HUDEP-2 (cell line): Measurements from ENCODE around the gene AGBL1.
"Not testable (repeated sequence)": the region's sequence is repeated elsewhere in the genome, so short reads cannot be mapped to it uniquely, and the experiment has no call there.

ENCODE experiments used
- DNase-seq, 76 experiments: peaks; one replicate each; lab custom pipeline; 2025; ENCODE audit not compliant: unreplicated experiment in 76 of 76; lab: John Stamatoyannopoulos, UW

The AGBL1 gene

GRCh38 chr15:86383611-86384010 is 303.9 kb downstream of the AGBL1 start:
- DNase-seq = no peak

- no peak for DNase-seq
These were observed 304.5 kb downstream of the AGBL1 start for GRCh38 chr15:86384186-86384585.

- no peak for DNase-seq
These were observed 312.6 kb downstream of the AGBL1 start for GRCh38 chr15:86392296-86392695.

- DNase-seq = no peak
These were observed 313.2 kb downstream of the AGBL1 start for GRCh38 chr15:86392874-86393273.

- no peak for DNase-seq
These were observed 315.2 kb downstream of the AGBL1 start for GRCh38 chr15:86394866-86395265.

GRCh38 chr15:86399041-86399954 is 319.6 kb downstream of the AGBL1 start:
- no peak for DNase-seq

- no peak for DNase-seq
These were observed 323.6 kb downstream of the AGBL1 start for GRCh38 chr15:86403221-86403620.

GRCh38 chr15:86403914-86404583 is 324.4 kb downstream of the AGBL1 start:
- no peak for DNase-seq

- no peak for DNase-seq
These were observed 328.6 kb downstream of the AGBL1 start for GRCh38 chr15:86408261-86408660.

GRCh38 chr15:86411916-86412315 is 332.2 kb downstream of the AGBL1 start:
- no peak for DNase-seq

- DNase-seq = no peak
These were observed 333.5 kb downstream of the AGBL1 start for GRCh38 chr15:86413191-86413590.

GRCh38 chr15:86425746-86426145 is 346.1 kb downstream of the AGBL1 start:
- DNase-seq = no peak

- no peak for DNase-seq
These were observed 353.2 kb downstream of the AGBL1 start for GRCh38 chr15:86432861-86433260.

GRCh38 chr15:86433983-86434382 is 354.3 kb downstream of the AGBL1 start:
- DNase-seq = no peak

- DNase-seq = no peak
These were observed 359.9 kb downstream of the AGBL1 start for GRCh38 chr15:86439614-86440013.

GRCh38 chr15:86444527-86444926 is 364.9 kb downstream of the AGBL1 start:
- DNase-seq = no peak

- DNase-seq = no peak
These were observed 366.0 kb downstream of the AGBL1 start for GRCh38 chr15:86445579-86446252.

- DNase-seq = no peak
These were observed 366.6 kb downstream of the AGBL1 start for GRCh38 chr15:86446253-86446640.

GRCh38 chr15:86465470-86466039 is 385.9 kb downstream of the AGBL1 start:
- DNase-seq = not testable (repeated sequence)

- DNase-seq = no peak
These were observed 402.0 kb downstream of the AGBL1 start for GRCh38 chr15:86481720-86482119.

GRCh38 chr15:86483936-86484335 is 404.3 kb downstream of the AGBL1 start:
- no peak for DNase-seq
